DMS153 treated with DMSO at 0.1 percent for 48 hours (cell line): ENCODE measurements around the gene TLR6.
A peak's percentile ranks its signal among the peaks of the same experiment; 100 is the strongest.

ENCODE experiments used
- DNase-seq: peaks from one replicate; lab custom pipeline; 2025; ENCODE audit not compliant: unreplicated experiment; lab: John Stamatoyannopoulos, UW

Gene TLR6

DNA sequence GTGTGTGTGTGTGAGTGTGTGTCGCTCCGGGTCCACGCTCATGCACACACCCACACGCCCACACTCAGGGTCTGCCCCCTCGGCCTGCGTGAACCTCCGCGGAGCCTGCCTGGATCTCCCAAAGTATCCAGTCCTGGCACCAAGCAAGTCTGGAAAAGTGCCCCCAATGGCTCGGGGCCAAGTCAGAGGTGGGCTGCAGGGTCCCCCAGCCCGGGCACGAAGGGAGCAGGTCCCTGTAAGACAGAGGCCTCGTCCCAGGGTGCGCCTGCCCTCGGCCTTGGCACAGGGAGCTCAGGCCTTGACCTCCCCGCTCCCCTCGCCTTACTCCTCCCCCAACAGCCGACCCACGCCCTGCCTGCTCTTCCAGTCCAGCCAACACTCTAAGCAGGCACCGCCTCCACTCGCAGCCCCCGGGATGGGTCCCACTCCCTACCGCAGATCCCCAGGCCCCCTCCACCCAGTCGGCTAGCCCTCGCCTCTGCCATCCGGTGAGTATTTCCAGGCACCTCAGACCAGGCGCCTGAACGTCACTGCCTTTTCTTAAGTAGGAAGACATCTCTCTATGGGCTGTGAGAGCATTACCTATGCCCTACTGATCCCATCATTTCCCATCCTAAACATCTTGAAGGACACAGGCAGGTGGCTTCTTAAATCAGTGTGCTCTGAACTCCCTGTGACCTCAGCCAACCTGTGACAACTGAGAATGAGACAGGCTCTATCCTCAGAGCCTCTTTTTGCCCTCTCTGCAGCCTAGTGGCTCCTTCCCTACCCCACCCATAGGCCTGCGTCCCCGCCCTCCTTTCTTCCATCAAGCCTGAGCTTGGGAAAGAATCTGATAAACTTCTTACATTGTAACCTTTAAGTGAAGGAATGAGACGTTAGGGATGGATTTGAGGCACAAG, 11.7 kb upstream of the TLR6 start:
- DNase-seq = no peak

DNA sequence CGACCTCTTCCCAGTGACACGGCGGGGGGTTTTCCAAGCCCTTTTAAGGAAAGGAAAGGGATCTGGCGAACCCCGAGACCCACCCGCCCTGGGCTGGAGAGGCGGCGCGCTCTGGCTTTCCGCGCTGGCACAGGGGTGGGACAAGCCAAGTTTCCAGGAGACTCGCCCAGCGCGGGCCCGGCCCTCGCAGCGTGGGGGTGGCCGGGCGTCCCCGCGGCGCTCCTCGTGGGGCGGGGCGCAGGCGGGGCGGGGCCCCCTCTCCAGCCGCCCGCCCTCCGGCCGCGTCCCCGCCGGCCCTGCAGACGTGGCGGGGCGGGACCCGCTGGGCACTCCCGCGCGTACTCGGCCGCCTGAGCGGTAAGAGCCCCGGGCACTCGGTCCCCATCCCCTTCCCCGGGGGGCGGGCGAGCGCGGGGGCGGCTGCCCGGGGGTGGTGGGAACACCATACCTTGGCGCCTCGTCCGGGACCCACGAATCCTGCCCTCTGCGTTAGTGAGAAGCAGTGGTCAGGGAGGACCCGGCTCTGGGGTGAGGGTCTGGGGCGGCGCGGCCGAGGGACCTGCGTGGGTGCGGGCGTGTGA, 11.0 kb upstream of the TLR6 start, which contains the start of gene FAM114A1:
Gene FAM114A1, plus strand, starts transcription at position 329 of the 581 bp plus-strand sequence. CDS start 10,273 bp downstream, outside the sequence.
- no peak for DNase-seq

DNA sequence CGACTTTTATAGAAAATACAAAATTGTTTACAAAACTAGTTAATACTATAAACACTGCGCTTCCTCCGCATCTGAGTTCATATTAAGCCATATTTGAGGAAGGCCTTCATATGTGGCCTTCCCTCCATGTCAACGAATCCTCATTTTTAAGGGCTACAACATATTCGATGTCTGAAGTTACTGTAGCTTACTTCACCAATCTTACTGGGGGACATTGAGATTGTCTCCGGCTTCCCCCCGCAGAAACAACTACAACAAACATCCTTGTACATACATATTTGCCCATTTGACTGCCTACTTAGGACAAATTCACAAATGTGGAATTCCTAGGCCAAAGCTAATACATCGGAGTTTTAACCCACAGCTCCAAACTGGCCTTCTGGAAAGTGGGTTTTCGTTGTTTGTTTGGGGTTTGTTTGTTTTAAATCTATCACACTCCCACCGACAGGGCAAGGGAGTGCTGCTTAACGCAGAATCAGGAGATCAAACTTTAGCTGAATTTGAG, 10.4 kb upstream of the TLR6 start:
- DNase-seq = no peak

DNA sequence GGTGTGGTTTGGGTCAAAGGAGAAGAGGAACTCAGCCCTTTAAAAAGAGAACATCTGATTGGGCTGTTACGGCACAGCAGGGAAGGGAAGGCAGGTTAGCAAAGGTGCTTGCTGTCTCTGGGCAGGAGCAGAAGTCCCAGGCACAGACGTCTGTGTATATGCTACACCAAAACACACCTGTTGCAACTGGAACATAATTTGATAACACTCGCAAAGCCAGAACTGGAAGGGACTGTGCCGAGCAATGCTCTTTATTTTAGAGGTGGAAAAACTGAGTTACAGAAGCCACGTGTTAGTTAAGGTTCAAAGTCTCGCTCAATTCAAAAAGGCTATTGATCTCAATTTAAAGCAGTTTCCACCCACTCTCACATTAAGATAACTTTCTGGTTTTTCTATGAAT, 8.8 kb upstream of the TLR6 start:
- DNase-seq = no peak

DNA sequence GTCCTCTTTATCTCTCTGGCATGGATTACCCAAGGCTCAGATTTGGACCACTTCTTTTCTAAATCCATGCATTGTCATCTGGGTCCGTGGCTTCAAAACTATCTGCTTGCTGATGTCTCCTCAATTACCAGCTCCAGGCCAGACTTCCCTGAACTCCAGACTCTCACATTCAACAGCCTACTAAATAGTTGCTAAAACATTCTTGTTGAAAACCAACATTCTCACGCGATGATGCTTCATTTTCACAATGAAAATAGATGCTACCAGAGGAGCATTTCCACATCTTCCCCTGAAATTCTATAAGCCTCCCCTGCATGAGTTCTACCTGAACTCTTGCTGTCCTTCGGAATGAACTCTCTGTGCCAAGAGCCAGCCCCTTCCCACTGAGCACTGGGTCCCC, 5.2 kb upstream of the TLR6 start:
- no peak for DNase-seq

DNA sequence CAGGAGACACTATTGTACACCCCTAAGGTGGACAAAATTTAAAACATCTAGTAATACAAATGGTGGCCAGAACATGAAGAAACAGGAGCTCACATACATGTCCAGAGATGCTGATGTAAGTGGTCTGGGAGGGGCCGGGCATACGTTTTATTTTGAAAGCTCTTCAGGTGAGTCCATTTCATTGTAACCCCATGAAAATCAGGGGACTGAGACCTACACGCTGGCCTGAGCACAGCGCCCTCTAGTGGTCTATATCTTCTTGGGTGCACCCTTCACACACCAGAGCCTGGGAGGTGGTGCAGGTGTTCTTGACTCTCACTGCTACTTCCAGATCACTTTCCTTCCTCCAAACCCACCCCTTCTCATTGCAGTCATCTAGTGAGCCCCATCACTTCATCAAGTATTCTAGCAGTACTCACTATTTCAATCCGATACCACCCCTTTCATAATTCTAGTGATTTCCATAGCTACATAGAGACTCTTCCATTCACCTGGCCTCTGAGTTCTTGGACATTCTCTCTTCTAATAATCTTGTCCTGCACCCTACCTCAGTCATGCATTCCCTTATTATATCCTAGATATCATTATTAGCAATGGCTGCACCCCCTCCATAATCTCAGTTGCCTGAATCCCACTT, 4.3 kb upstream of the TLR6 start:
- DNase-seq = no peak

DNA sequence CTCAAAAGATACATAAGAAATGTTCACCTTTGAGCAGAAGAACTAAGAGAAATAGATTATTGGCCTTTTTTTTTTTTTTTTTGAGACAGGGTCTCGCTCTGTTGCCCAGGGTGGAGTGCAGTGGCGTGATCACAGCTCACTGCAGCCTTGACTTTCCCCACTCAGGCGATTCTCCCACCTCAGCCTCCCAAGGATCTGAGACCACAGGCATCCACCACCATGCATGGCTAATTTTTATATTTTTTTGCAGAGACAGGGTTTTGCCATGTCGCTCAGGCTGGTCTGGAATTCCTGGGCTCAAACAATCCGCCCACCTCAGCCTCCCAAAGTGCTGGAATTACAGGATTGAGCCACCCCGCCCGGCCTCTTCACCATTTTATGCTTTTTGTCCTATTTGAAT, 2.9 kb upstream of the TLR6 start:
- DNase-seq = no peak

DNA sequence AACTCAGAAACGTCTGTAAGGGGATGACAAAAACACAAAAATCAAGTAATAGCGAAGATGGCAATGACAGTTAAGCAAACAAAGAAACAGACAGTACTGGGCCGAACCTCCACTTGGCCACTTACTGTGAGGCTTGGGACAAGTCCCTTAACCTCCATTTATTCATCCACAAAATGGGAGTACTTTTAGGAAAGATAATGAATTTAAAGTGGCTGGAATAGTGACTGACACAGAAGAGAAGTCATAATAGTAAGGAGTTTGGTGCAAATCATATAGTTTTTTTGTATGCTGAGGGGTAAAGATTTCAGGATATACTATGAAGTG, 1.4 kb upstream of the TLR6 start:
- DNase-seq = no peak

DNA sequence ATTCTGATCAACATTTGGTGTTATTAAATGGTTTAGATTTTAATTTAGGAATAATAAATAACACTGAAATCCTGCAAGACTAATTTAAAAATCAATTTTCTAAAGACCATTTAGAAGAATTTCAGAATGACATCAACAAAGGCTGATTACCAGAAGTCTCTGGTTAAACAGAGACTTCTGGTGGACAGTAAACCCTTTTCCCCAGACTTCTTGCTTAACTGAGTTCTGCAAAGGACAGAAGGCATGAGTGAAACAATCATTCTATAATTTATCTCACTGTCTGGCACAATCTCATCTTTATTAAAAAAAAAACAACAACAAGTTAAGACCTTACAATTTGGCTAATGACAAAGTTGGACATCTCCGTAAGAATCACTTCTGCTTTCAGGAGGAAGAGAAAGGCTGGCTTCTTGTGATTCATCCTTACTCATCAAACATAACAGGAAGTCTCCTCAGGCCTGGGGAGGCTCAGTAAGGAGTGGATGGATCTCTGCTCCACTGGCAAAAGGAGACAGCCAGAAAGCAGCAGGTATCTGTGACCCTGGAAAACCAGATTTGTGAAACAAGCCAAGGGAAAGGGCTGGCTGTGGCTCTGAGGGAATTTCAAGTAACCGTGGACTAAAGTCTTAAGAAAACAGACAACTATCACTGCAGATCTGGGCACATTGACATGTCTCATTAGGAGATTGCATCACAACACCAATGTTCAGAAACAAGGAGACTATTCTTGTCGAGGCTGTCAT, 908 bp upstream of the TLR6 start:
- DNase-seq = no peak

DNA sequence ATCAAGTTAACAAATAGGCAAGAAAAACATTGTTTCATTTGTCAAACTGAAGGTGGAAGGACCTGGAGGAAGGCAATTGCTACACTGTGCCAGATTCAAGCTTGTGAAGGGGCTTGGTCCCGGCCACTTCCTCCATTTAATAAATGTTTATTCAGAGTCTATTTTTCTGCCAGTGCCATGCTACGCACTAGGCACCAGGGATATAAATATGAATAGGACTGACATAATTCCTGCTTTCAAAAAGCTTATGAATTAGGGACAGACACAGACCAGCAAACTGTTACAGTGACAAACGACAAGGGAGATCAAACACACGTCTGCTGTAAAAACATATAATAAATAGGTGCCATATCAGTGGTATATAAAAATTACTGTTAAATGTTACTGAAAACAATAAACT, 571 bp downstream of the TLR6 start:
- no peak for DNase-seq

DNA sequence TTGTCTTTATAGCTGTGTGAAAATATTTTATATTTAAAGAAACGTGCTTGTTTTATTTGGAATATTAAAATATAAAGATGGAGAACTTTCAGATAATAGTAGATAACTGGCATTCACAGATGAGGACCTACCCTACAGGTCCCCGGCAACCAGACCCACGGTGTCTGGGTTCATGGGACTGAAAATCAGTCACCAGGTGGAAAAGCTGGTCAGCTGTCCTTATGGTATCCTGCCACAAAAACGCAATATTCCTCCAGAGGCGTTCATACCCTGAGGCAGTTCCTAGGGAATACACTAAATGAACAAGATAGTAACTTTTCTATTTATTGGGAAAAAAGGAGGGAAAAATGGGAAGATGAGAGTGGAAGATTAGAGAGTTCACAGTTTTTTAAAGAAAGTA, 1.2 kb downstream of the TLR6 start:
- DNase-seq = no peak

DNA sequence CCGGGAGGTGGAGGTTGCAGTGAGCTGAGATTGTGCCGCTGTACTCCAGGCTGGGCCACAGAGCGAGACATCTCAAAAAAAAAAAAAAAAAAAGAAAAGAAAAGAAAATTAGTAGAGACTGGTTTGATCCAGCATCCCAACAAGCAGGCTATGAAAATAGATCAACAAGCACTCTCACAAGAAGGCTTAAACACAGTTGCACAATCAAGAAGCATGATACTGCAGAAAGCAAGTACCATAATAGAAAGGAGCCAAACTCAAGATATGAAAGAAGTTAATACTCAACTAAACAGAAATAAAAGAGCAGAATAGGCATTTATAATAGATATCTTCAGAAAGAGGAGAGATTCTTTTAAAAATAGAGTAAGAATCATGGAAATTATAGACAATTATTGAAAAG, 10.6 kb downstream of the TLR6 start:
- DNase-seq = no peak

DNA sequence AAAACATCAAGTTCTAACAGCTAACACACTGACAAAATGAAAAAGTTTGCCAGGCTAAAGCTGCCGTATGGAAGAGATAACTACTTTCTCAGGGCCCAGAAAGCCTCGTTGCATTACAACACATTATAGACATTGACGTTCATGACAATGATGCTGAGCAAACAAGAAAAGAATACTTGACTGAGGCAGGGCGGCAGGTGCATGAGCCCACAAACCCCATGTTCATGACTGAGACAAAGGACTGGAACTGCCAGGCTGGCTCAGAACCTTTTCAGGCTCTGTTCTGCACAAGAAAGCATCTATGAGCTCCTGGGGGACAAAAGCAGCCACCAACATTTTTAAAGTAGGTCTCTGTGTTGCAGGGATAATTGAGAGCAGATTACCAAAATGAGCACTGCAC, 13.6 kb downstream of the TLR6 start:
- DNase-seq = peak; percentile 14

DNA sequence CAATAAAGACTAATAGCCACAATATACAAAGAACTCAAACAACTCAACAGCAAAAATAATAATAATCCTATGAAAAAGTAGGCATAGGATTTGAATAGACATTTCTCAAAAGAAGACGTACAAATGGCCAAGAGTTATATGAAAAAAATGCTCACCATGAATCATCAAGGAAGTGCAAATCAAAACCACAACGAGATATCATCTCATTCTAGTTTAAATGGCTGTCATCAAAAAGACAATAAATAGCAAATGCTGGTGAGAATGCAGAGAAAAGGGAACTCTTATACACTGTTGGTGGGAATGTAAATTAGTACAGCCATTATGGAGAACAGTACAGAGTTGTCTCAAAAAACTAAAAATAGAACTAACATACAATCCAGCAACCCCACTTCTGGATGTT, 18.8 kb downstream of the TLR6 start:
- no peak for DNase-seq

DNA sequence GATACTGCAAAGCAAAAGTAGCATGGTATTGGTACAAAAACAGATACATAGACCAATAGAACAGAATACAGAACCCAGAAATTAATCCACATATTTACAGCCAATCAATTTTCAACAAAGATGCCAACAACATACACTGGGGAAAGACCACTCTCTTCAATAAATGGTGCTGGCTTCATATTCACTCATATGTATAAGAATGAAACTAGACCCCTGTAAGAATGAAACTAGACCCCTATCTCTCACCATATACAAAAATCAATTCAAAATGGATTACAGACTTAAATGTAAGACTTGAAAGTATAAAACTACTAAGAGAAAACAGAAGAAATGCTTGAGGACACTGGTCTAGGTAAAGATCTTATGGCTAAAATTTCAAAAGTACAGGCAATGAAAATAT, 19.3 kb downstream of the TLR6 start:
- no peak for DNase-seq

DNA sequence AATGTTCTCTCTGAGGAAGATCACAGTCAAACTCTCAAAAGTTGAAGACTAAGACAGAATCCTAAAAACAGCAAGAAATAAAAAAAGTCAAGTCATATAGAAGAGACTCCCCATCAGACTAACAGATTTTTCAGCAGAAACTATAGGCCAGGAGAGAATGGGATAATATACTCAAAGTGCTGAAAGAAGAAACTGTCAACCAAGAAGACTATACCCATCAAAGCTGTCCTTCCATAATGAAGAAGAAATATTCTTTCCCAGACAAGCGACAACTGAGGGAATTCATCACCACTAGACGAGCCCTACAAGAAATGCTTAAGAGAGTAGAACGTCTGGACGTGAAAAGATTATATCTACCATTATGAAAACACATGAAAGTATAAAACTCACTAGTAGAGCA, 22.0 kb downstream of the TLR6 start:
- no peak for DNase-seq

DNA sequence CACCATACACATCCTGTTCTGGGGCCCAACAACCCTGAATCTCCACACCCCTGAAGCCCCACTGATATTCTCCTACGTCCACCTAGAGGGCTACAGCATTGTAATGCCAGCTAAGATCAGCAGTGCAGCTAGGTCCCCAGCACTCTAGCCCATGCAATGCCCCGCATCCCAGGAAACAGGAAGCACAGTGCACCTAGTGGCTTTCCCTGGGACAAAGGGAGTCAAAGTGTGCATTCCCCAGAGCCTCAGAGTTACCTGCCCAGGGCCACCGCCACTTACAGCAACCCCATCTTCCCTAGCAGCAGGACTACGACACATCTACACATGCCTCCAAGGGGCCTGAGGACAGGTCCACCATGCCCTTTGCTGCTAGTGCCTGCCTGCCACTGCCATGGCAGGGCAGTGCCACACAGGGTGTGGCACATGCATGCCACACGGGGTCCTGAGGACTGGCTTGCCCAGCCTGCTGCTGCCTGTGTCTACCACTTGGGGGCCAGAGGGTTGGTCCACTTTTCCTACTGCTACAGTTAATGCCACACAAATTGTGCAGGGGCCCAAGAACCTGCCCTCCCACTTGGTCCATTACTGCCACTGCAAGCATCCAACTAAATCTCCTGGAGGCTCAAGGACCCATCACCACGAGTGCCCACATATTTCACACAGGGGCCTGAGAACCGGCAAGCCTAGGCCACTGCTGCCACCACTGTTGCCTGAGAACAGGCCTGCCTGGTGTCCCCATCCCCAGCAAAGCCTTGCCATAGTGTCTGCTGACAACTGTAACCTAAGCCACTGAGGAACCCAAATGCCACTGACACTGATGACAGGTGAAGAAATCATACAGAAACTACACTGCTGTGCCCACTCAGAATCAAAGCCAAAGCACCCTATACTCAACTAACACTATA, 23.7 kb downstream of the TLR6 start:
- no peak for DNase-seq

DNA sequence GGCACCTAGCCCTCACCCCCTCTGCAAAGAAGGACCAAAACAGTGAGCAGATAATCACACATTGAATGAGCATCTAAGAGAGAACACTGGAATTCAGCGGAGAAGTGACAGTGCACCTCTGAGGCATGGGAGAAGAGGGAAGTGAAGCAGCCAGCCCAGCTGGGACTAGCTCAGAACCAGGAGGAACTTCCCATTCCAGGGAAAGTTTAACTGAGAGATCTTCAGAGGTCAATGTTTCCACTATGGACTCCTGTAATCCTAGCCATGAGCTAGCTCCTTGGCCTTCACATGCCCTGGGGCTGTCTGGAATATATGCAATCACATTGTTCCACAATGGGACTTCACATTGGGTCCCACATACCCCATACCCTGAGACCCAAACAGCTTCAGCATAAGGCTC, 24.4 kb downstream of the TLR6 start:
- DNase-seq = no peak

DNA sequence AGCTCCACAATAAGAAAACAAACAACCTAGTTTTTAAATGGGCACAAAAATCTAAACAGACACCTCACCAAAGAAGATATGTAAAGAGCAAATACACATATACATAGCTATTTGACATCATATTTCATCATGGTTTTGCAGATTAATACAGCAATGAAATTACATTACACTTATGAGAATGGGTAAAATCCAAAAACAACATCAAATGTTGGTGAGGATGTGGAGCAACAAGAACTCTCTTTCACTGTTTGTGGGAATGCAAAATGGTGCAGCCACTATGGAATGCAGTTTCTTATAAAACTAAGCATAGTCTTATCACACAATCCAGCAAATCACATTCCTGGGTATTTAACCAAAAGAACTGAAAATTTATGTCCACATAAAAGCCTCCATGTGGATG, 25.0 kb downstream of the TLR6 start:
- no peak for DNase-seq

DNA sequence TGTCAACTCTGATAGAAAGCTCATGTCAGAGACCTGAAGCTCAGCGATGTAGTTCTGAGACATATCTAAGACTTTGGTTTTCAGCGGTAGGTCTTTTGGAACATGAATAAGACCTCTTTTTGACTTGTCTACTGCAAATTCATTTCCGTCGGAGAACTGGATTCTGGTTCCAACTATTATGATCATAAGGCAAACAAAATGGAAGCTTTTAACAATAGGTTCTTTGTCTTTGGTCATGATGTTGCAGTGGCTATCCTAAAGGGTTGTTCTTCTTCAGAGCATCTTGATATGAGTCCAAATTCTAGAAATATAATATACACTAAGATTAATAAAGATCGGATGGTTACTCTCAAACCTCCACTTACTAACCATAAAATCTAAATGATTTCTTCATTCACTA, 27.4 kb downstream of the TLR6 start:
- DNase-seq = no peak
